B cell (primary cell): Measurements from ENCODE around the gene NUP62.

ENCODE experiments used
- CTCF ChIP-seq: fragments of 200-600 bp; IDR thresholded peaks from one replicate; pipeline ENCODE4 v1.8.0; 2022; ENCODE audit warnings: antibody characterized with exemption, mild to moderate bottlenecking
- EZH2 ChIP-seq: IDR thresholded peaks from 2 replicates; pipeline ENCODE4 v1.6.1; 2012; ENCODE audit warnings: borderline replicate concordance, low read depth, mild to moderate bottlenecking, moderate library complexity, low read length; ENCODE audit not compliant: insufficient read depth, poor library complexity, severe bottlenecking

- TF ChIP-seq CTCF (no peak), EZH2 (no peak)
Measured at GRCh38 chr19:49907745-49908446, 21.4 kb downstream of the NUP62 start.
